Measurements from ENCODE around the gene TCP11. TPM values are rescaled to one million over a fixed set of nuclear protein-coding genes. Genes with fewer than 3 reads are reported as not detected.

The TCP11 gene
- total RNA-seq, 1 experiment from 2014 or later, result not detected

DNA sequence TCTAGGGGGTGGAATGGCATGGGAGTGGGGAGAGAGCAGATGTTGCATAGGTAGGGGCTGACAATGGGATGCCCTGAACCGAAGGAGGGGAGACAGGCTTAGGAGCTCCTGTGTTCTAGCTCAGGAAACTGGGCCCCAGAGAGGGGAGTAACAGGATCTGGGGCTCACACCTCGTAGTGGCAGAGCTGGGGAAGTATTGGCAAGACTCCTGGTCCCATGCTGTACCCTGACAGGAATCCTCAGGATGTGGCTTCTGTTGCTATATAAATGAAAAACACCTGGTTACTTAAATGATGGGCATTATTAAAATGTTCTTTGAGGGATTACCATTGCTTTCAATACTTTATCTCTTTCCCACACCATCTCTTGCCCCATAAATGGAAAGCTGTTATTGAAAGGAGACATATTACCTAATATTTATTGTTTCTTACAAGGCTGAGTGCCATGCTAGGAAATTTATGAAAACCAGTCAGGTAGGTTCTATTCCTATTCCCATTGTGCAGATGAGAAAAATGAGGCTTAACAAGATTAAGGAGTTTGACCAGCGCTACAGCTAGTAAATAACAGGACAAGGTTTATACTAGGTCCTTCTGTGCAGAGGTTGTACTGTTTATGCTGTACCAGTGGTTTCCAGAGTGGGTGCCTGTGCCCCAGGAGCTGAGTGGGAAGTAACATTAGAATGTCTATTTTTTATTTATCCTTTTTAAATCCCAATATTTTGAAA is 35.3 kb upstream of the TCP11 start:
- H3K4me2 ChIP-seq (ENCODE audit: insufficient read depth, insufficient read length, low read length), result no peak overlapping the region
- H3K9me3 ChIP-seq (ENCODE audit: control insufficient read depth, low read depth, low read length), result no peaks in the 10 kb centered on the region
- no peak overlapping the region for H3K18ac ChIP-seq (ENCODE audit: insufficient read length, low read depth, low read length)
- H3K56ac ChIP-seq (ENCODE audit: insufficient read length, low read depth, low read length), result no peak overlapping the region
- H3K9ac ChIP-seq (ENCODE audit: extremely low read depth, insufficient read length, low read length), result no peak overlapping the region
- no peaks in the 10 kb centered on the region for H3K79me2 ChIP-seq (ENCODE audit: insufficient read depth, low read length)
- no peak overlapping the region for H2BK15ac ChIP-seq (ENCODE audit: low read depth, low read length)
- TF ChIP-seq, protein P1, sequence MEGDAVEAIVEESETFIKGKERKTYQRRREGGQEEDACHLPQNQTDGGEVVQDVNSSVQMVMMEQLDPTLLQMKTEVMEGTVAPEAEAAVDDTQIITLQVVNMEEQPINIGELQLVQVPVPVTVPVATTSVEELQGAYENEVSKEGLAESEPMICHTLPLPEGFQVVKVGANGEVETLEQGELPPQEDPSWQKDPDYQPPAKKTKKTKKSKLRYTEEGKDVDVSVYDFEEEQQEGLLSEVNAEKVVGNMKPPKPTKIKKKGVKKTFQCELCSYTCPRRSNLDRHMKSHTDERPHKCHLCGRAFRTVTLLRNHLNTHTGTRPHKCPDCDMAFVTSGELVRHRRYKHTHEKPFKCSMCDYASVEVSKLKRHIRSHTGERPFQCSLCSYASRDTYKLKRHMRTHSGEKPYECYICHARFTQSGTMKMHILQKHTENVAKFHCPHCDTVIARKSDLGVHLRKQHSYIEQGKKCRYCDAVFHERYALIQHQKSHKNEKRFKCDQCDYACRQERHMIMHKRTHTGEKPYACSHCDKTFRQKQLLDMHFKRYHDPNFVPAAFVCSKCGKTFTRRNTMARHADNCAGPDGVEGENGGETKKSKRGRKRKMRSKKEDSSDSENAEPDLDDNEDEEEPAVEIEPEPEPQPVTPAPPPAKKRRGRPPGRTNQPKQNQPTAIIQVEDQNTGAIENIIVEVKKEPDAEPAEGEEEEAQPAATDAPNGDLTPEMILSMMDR (conservative IDR thresholded peaks at IDR 0.05), result no peak
- no peak overlapping the region for H2BK5ac ChIP-seq (ENCODE audit: insufficient read length, low read length)
- no peaks in the 10 kb centered on the region for H3K23me2 ChIP-seq (ENCODE audit: insufficient read length, low read depth, low read length, poor library complexity, severe bottlenecking)
- peaks cover 20 to 23% of the 10 kb centered on the region in 2 experiments for H3K4me1 Mint-ChIP-seq
- H2AFZ ChIP-seq (ENCODE audit: low read length), result no peak overlapping the region
- H3K14ac ChIP-seq (ENCODE audit: insufficient read depth, low read length), result no peak overlapping the region
- no peak overlapping the region for H3K23ac ChIP-seq (ENCODE audit: insufficient read length, low read depth, low read length)
- no peaks in the 10 kb centered on the region for H3K27me3 ChIP-seq (ENCODE audit: insufficient read depth, low read length)
- H2BK120ac ChIP-seq (ENCODE audit: low read depth, low read length, poor library complexity, severe bottlenecking), result no peak overlapping the region
- no peaks in the 10 kb centered on the region for H3K36me3 Mint-ChIP-seq (ENCODE audit: insufficient read depth in 1 of 3, low read depth in 3 of 3)
- no peak for DNase-seq
- H4K8ac ChIP-seq (replicated peaks; ENCODE audit: insufficient read length, low read depth, low read length), result no peak overlapping the region
- H4K5ac ChIP-seq (ENCODE audit: insufficient read length, low read depth, low read length), result no peak overlapping the region
- WGBS (ENCODE audit: extremely low coverage, insufficient read length, low lambda C conversion rate), result no CpG with 5 or more reads among the region's 3 CpGs
- no peaks in the 10 kb centered on the region for H3K9me3 Mint-ChIP-seq
- no peak overlapping the region for H3T11ph ChIP-seq (ENCODE audit: low read length)
- H2BK20ac ChIP-seq (ENCODE audit: low read depth, low read length, poor library complexity, severe bottlenecking), result no peak overlapping the region
- peaks cover 10% of the 10 kb centered on the region for H3K27me3 Mint-ChIP-seq (ENCODE audit: low read depth)
- H4K91ac ChIP-seq (ENCODE audit: insufficient read length, low read depth, low read length), result no peak overlapping the region
- no peak overlapping the region for H3K4me3 Mint-ChIP-seq
- H4K20me1 ChIP-seq (ENCODE audit: control insufficient read depth, insufficient read depth, insufficient read length), result no peaks in the 10 kb centered on the region
- no peaks in the 10 kb centered on the region; the same call in 1 of the 2 replicates for H3K4me1 ChIP-seq (ENCODE audit: insufficient read depth, low read length)
- no peak overlapping the region for H2AK5ac ChIP-seq (ENCODE audit: insufficient read length, low read length)
- H3K27ac ChIP-seq (ENCODE audit: insufficient read length, low read depth, low read length), result no peak overlapping the region
- no peaks in the 10 kb centered on the region for H3K79me1 ChIP-seq (ENCODE audit: insufficient read depth, low read depth, low read length, poor library complexity, severe bottlenecking)
- H3K27ac Mint-ChIP-seq, result no peak overlapping the region
- H3K4ac ChIP-seq (ENCODE audit: low read depth, low read length), result no peak overlapping the region
- H2BK12ac ChIP-seq (ENCODE audit: insufficient read length, low read depth, low read length), result no peak overlapping the region
